ENCODE results near the gene JMJD1C.

GRCh38 chr10:63369711-63370110, 96.1 kb downstream of the JMJD1C start:
- TF ChIP-seq POLR2A (IDR thresholded peaks at IDR 0.05): no peak
- TF ChIP-seq, protein P1, sequence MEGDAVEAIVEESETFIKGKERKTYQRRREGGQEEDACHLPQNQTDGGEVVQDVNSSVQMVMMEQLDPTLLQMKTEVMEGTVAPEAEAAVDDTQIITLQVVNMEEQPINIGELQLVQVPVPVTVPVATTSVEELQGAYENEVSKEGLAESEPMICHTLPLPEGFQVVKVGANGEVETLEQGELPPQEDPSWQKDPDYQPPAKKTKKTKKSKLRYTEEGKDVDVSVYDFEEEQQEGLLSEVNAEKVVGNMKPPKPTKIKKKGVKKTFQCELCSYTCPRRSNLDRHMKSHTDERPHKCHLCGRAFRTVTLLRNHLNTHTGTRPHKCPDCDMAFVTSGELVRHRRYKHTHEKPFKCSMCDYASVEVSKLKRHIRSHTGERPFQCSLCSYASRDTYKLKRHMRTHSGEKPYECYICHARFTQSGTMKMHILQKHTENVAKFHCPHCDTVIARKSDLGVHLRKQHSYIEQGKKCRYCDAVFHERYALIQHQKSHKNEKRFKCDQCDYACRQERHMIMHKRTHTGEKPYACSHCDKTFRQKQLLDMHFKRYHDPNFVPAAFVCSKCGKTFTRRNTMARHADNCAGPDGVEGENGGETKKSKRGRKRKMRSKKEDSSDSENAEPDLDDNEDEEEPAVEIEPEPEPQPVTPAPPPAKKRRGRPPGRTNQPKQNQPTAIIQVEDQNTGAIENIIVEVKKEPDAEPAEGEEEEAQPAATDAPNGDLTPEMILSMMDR (IDR thresholded peaks at IDR 0.05): no peak
